ENCODE results near the gene OR52B6.

The OR52B6 gene

DNA sequence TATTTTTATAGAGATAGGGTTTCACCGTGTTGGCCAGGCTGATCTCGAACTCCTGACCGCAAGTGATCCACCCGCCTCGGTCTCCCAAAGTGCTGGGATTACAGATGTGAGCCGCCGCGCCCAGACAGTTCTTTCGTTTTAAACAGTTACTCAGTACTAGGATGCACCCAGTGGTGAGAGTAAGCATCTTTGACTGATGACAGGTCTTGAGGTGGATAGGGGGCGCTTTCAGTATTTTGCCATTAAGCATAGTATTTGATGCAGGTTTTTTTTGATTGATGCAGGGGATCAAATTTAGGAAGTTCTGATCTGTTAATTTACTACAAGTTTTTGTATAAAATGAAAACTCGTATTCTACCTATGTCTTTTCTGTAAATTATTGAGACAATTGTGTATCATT is 30.9 kb downstream of the OR52B6 start:
- no peak for TF ChIP-seq ZFX (IDR thresholded peaks at IDR 0.05; ENCODE audit: borderline replicate concordance)
- TF ChIP-seq, protein P1, sequence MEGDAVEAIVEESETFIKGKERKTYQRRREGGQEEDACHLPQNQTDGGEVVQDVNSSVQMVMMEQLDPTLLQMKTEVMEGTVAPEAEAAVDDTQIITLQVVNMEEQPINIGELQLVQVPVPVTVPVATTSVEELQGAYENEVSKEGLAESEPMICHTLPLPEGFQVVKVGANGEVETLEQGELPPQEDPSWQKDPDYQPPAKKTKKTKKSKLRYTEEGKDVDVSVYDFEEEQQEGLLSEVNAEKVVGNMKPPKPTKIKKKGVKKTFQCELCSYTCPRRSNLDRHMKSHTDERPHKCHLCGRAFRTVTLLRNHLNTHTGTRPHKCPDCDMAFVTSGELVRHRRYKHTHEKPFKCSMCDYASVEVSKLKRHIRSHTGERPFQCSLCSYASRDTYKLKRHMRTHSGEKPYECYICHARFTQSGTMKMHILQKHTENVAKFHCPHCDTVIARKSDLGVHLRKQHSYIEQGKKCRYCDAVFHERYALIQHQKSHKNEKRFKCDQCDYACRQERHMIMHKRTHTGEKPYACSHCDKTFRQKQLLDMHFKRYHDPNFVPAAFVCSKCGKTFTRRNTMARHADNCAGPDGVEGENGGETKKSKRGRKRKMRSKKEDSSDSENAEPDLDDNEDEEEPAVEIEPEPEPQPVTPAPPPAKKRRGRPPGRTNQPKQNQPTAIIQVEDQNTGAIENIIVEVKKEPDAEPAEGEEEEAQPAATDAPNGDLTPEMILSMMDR (IDR thresholded peaks at IDR 0.05) = no peak
- no peak overlapping the region for H3K27ac ChIP-seq

DNA sequence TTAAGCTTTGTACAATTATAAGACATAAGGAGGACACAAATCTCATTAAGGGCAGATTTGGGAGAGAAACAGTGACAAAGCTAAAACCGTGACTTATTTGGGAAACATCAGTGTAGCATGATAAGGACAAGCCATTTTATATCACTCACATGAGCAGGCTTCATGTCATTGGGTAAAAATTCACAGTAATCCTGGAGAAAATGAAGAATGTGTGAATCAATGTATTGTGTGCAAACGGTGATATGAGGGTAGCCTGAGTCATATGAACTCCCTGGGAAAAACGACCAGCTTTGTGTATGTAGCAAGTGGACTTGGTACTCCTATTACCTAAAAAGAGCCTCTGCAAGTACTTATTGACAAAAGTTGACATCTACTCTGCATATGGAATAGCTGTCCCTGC is 38.1 kb downstream of the OR52B6 start:
- TF ChIP-seq, protein P1 (IDR thresholded peaks at IDR 0.05) = no peak
- TF ChIP-seq ZFX (IDR thresholded peaks at IDR 0.05; ENCODE audit: borderline replicate concordance) = no peak
- no peak overlapping the region for H3K27ac ChIP-seq

DNA sequence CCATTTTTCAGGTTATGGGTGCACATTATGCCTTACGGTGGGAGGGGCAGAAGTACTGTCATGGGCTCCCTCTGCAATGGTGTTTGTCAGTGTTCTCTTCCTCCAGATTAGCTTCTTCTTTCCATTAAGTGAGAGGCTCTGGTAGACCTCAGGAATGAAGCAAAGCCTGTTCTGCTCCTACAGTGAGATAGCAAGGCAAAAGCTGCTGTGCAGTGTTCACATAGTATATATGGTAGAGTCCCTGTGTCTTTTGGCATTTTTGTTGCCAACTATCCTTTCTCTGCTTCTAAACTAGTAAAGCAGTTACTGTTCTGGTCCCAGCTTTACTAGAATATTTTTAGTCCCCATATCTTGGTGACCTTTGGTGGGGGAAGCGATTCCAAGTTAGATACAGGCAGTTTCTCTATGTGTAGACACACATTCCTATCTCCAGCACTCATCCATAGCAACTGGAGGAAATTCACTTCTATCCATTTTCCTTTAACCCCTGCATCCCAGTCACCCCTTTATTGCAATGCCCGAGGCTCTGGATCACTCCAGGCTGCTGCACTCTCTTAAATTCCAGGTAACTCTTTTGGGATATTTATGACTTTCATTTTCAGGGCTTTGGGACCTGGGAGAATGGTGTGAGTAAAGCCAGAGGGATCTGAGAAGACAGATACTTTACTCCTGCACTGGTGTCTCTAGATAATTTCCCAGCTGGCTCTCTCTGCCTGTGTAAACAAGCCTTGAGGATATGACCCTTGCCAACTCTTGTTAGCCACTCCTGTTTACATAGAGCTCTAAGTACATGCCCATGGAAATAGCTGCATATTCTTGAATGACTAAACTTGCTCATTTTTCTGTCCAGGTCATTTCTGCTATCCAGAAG is 40.2 kb downstream of the OR52B6 start:
- TF ChIP-seq ZFX (IDR thresholded peaks at IDR 0.05; ENCODE audit: borderline replicate concordance) = no peak
- TF ChIP-seq, protein P1 (IDR thresholded peaks at IDR 0.05) = no peak
- H3K27ac ChIP-seq = no peak overlapping the region

DNA sequence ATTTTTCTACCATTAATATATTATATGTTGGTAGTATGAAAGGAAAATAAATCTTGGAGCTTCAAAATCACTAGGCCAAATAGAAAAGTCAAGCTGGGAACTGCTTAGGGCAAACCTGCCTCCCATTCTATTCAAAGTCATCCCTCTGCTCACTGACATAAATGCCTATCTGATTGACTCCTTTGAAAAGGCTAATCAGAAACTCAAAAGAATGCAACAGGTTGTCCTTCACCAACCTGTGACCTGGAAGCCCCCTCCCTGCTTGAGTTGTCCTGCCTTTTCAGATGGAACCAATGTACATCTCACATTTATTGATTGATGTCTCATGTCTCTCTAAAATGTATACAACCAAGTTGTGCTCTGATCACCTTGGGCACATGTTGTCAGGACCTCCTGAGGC is 40.9 kb downstream of the OR52B6 start:
- TF ChIP-seq ZFX (IDR thresholded peaks at IDR 0.05; ENCODE audit: borderline replicate concordance) = no peak
- TF ChIP-seq, protein P1 (IDR thresholded peaks at IDR 0.05) = no peak
- H3K27ac ChIP-seq = no peak overlapping the region

DNA sequence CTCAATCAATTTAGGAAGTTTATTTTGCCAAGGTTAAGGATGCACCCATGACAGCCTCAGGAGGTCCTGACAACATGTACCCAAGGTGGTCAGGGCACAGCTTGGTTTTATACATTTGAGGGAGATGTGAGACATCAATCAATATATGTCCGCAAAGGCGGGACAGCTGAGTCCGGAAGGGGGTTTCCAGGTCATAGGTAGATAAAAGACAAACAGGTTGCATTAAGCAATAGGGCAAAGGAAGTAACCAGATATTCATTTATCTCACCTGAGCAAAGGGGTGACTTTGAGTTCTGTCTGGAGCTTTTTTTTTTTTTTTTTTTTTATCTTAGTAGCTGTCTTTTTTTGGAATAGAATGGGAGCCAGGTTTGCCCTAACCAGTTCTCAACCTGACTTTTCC is 42.1 kb downstream of the OR52B6 start:
- TF ChIP-seq, protein P1 (IDR thresholded peaks at IDR 0.05) = no peak
- TF ChIP-seq ZFX (IDR thresholded peaks at IDR 0.05; ENCODE audit: borderline replicate concordance) = no peak
- no peak overlapping the region for H3K27ac ChIP-seq

DNA sequence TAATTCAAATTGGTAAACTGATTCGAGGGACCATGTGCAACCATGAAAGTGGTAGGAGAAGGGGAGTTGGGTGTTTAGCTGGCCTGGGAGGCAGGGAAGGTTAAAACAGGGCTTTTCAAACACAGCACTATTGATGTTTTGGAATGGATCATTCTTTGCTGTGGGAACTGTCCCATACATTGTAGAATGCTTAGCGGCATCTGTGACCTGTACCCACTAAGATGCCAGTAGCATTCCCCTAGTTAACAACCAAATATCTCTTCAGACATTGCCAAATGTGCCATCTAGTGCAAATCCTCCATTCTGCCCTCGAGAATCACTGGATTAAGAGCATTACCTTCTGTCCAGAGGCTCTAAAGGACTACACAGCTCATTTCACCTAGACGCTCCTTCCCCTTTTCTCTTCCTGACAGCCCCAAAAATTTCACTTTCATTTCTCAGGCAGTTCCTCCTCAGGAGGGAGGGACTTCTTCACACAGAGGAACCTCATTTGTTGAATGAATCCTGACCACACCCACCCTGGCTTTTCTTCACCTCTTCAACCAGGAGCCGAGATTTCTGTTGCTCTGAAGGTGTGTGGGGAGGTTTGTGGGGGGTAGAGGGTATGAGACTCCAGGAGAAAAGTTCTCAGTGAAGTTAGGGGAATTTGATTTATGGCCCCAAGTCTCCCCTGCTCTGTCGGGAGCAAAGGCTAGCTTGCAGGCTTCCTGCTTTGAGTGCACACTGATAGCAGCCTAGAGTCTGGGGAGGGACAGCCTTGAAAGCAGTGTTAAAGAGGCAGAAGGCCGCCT is 44.0 kb downstream of the OR52B6 start, which contains the start of gene TRIM34:
TRIM34 (plus strand) TSS at position 513 of the 791 bp plus-strand sequence. CDS start 7,331 bp downstream, outside the sequence.
- no peak within 1 kb of the TSS for H3K27ac ChIP-seq
- no peak for TF ChIP-seq ZFX (IDR thresholded peaks at IDR 0.05; ENCODE audit: borderline replicate concordance)
- TF ChIP-seq, protein P1 (IDR thresholded peaks at IDR 0.05) = no peak

All from 22Rv1 (cell line).